CD4-positive, CD25-positive, alpha-beta regulatory T cell (primary cell): ENCODE measurements around the gene RAB3C. TPM values are rescaled to one million over a fixed set of nuclear protein-coding genes. Genes with fewer than 3 reads are reported as not detected.

Experiments used
- ATAC-seq, 2 donors: fragments of 150-1000 bp; cut with Tn5 transposase; one replicate each; pipeline ENCODE4 v1.10.0; 2021; ENCODE audit warnings: low read depth in 2 of 2, moderate number of reproducible peaks in 2 of 2, moderate library complexity in 1 of 2
- DNase-seq, 3 donors: peaks; one replicate each; pipeline versions ENCODE4 v3.0.0 to v3.0.0-alpha.2; 2012 to 2022; ENCODE audit warnings: mixed read lengths in 1 of 3
- H3K27ac ChIP-seq: one replicate; pipeline ENCODE4 v1.7.0; 2013; ENCODE audit warnings: mild to moderate bottlenecking, low read length; ENCODE audit not compliant: insufficient read depth, poor library complexity, severe bottlenecking
- H3K27me3 ChIP-seq: one replicate; pipeline ENCODE4 v1.7.0; 2013; ENCODE audit warnings: low read length; ENCODE audit not compliant: control insufficient read depth, insufficient read depth
- H3K36me3 ChIP-seq: one replicate; pipeline ENCODE4 v1.7.0; 2013; ENCODE audit warnings: mild to moderate bottlenecking, low read length, moderate library complexity; ENCODE audit not compliant: control insufficient read depth, insufficient read depth
- H3K4me1 ChIP-seq: 2 replicates; pipeline ENCODE4 v1.7.0; 2013; ENCODE audit warnings: mild to moderate bottlenecking, low read length; ENCODE audit not compliant: insufficient read depth, control insufficient read depth, poor library complexity, severe bottlenecking
- H3K4me3 ChIP-seq: one replicate; pipeline ENCODE4 v1.7.0; 2013; ENCODE audit warnings: low read depth, mild to moderate bottlenecking, low read length, moderate library complexity
- H3K9me3 ChIP-seq, 2 experiments: 1 replicate in 1 of 2; 2 replicates in 1 of 2; pipeline ENCODE4 v1.7.0; 2013; ENCODE audit warnings: low read length in 2 of 2, mild to moderate bottlenecking in 1 of 2, moderate library complexity in 1 of 2; ENCODE audit not compliant: control insufficient read depth in 2 of 2
- H3K27ac Mint-ChIP-seq, 3 donors: one replicate each; pipeline ENCODE4 v1.8.0; 2020 to 2022; ENCODE audit warnings: mild to moderate bottlenecking in 3 of 3, mixed read lengths in 3 of 3, moderate library complexity in 2 of 3
- H3K27me3 Mint-ChIP-seq: one replicate; pipeline ENCODE4 v1.8.0; 2022; ENCODE audit warnings: mild to moderate bottlenecking, mixed read lengths
- H3K36me3 Mint-ChIP-seq: one replicate; pipeline ENCODE4 v1.8.0; 2020; ENCODE audit warnings: mixed read lengths
- H3K4me1 Mint-ChIP-seq, 4 donors: one replicate each; pipeline ENCODE4 v1.8.0; 2020 to 2022; ENCODE audit warnings: mixed read lengths in 4 of 4, mild to moderate bottlenecking in 1 of 4
- H3K4me3 Mint-ChIP-seq, 4 donors: one replicate each; pipeline ENCODE4 v1.8.0; 2020 to 2022; ENCODE audit warnings: mild to moderate bottlenecking in 4 of 4, mixed read lengths in 4 of 4, moderate library complexity in 3 of 4
- H3K9me3 Mint-ChIP-seq, 7 donors: one replicate each; pipeline ENCODE4 v1.8.0; 2020 to 2022; ENCODE audit warnings: mixed read lengths in 7 of 7, mild to moderate bottlenecking in 3 of 7, moderate library complexity in 2 of 7
- polyA plus RNA-seq, 4 donors: library from polyadenylated mRNA; unstranded; fragments of 300-500 nt; fragmentation: Illumina TruSeq; gene quantifications; one replicate each; pipeline ENCODE4 v1.2.3, GENCODE V29; 2021
- total RNA-seq: library from RNA; stranded (reverse); gene quantifications from one replicate; pipeline ENCODE4 v1.2.3, GENCODE V29; 2022

Gene RAB3C
- total and polyA plus RNA-seq, 5 donors from 2014 or later, result not detected

GRCh38 chr5:58905944-58906343 is 323.1 kb downstream of the RAB3C start:
- DNase-seq (no peak), ATAC-seq (no peak)
- peaks cover 4% of the 10 kb centered on the region for H3K27me3 Mint-ChIP-seq
- no peaks in the 10 kb centered on the region for H3K4me1 Mint-ChIP-seq
- Histone ChIP-seq H3K4me1 (no peaks in the 10 kb centered on the region), H3K4me3 (no peak overlapping the region), H3K36me3 (no peaks in the 10 kb centered on the region), H3K27me3 (peaks cover 2% of the 10 kb centered on the region), H3K9me3 (no peaks in the 10 kb centered on the region), H3K27ac (no peak overlapping the region)
- no peaks in the 10 kb centered on the region for H3K36me3 Mint-ChIP-seq
- no peak overlapping the region for H3K27ac Mint-ChIP-seq
- peaks cover 0 to 2% (median 0%) of the 10 kb centered on the region in 7 donors for H3K9me3 Mint-ChIP-seq
- no peak overlapping the region for H3K4me3 Mint-ChIP-seq

Other genes with a start within 250 kb of the RAB3C start
- 15.8 TPM for gene PLK2, start 123.0 kb upstream of the RAB3C start, total RNA-seq
- 1 to 10 TPM in 2 of 4 donors, not detected in 2; 1.4 to 1.8 TPM for gene PLK2, start 123.0 kb upstream of the RAB3C start, polyA plus RNA-seq
- 1.1 TPM for gene GAPT, start 91.6 kb upstream of the RAB3C start, total RNA-seq
- 1 to 10 TPM in 1 of 4 donors, under 1 TPM in 2, not detected in 1; 0.15 to 1.3 (median 0.29) TPM for gene GAPT, start 91.6 kb upstream of the RAB3C start, polyA plus RNA-seq